HL-60/S4 treated with phorbol 12-myristate 13-acetate at 8.2 ng/mL for 4 days and 3 days (cell line): ENCODE measurements around the gene CASQ2.

Experiments
- in situ Hi-C: fragments of 300-500 bp; cut with MboI; formaldehyde crosslinking; loops from 2 replicates; pipeline ENCODE4 v1.15.0; 2022; ENCODE audit warnings: low sequenced_read_pairs

The CASQ2 gene

DNA sequence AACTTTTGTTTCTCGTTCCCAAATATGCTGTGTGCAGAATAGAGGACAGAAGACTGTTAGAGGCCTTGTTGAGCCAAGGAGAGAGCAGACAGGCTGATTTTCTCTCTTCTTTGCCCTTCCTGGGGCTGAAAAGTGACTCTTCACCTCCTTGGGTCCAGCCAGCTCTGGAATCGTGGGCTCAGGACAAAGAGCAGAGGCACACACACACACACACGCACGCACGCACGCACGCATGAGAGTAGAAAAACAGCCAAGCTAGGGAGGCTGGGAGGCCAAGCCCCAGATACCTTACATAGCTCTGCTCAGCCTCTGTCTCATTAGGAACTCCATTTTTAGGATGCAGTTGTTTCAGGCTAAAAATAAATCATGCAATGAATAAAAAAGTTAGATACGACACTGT lies at the start of gene CASQ2:
TSS of gene CASQ2 (minus strand) at position 166 of the 400 bp plus-strand sequence. CDS start 173 bp downstream, outside the sequence.
- in situ Hi-C loops, result no loop called here

DNA sequence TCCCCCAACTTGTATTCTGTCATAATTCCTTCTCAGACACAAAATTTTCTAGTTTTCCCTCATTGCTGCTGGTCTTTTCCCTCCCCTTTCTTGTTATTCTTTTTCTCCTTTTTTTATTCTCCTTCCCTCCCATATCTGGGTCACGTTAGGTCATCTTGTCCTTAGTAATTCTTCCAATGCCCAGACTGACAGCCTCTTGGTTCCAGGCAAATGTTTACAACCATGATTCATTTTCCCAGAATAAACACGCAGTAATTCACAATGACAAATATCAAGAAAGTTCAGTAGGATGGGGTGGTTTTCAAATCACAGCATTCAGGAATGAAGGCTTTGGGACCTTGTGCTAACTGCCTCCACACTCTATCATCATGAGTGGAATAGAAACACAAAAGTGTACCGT lies 47.2 kb upstream of the CASQ2 start:
- in situ Hi-C loops, result loop anchor here (25.0 kb wide), 1 partner anchor 172 kb away; the partner anchor contains the start of gene SLC22A15

DNA sequence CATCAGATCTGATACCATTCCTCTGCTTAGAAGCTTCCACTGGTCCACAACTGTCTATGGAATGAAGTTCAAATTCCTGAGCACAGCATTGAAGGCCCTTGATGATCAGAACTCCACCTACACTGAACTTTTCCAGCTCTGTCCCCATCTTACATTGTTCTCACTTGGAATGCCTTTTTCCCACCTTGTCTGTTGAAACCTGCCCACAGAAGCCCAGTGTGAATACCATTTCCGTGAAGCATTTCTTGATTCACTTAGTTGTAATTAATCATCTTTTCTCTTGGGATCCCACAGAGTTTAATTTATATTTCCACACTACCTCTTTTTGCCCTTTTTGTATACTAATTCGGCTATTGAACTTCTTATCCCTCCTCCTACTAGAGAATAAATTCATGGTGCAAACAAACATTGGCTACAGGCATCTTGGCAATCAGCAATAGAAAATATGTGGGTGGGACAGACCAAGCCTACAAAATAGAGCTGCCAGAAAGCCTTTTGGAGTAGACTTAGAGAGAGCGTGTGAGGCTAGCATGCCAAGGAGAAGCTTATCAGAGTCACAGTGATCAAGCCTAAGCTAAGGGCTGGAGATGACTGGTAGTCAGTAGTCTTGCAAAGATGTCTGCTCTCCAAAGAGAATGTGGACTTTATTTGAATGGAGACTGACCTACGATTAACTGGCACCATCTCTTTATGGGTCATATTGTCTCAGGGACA lies 46.3 kb upstream of the CASQ2 start:
- in situ Hi-C loops, result loop anchor here (25.0 kb wide), 1 partner anchor 172 kb away; the partner anchor contains the start of gene SLC22A15

DNA sequence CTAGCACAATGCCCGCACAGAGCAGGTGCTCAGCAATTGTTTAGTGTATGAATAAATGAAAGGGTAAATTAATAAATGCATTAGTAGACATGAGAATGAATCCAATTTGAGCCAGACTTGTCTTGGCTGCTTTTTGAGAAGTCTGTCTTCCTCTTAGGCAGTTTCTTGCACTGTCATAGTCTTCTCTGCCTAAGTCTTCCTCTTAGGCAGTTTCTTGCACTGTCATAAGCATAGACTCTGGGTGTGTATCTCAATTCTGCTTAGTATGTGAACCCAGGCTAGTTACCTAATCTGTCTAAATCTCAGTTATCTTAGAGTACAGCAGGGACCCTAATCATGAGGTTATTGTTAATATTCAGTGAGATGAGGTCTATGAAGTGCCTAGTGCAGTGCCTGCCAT lies 45.2 kb upstream of the CASQ2 start:
- in situ Hi-C loops, result loop anchor here (25.0 kb wide), 1 partner anchor 174 kb away; the partner anchor contains the start of gene SLC22A15

DNA sequence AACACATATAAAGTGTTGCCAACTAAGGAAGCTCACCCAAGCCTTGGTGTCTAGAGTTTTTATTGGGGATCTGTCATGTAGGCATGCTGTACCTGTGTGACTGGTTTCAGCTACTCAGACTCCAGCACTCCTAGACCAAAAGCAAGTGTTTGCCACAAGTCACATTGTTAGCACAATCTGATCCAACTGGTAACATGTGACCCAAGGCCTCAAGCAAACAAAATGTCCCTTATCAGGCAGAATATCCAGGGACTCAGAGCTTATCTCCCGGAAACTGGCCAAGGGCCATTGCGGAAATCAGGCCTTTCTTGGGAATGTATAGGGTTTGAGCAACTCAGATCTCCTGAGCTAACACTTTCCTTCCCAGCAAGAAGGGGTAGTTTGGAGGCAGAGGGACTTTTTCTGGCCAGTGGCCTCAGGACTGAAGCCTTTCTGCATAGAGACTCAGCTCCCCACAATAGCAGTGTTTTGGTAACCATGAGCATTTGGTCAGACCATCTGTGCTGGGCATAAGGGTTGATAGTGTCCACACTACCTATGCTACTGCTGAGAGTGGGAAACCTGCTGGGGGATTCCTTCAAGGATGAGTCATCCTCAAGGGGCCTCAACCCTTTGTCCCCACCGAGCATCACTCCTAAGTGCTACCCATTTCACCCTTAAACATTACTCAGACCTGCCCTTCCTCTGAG lies 42.8 kb upstream of the CASQ2 start:
- in situ Hi-C loops, result loop anchor here (25.0 kb wide), 1 partner anchor 176 kb away; the partner anchor contains the start of gene SLC22A15

DNA sequence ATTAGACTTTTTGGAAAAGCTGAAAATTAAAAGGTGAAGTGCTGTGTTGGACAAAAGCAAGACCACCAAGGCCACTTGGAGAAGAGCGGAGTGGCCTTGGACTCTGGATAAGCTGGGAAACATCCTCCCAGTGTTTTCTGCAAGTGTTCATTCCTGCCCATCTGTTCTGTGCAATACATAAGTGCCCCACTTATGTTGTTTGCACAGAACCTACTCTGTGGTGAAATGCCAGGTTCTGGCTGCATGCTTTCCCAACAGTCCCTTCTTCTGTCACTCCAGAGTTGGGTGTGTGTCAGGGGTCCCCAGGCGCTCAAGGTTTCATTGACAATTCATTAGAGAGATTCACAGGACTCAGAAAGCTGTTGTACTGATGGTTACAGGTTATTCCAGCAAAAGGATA lies 42.1 kb upstream of the CASQ2 start:
- in situ Hi-C loops, result loop anchor here (25.0 kb wide), 1 partner anchor 177 kb away; the partner anchor contains the start of gene SLC22A15

DNA sequence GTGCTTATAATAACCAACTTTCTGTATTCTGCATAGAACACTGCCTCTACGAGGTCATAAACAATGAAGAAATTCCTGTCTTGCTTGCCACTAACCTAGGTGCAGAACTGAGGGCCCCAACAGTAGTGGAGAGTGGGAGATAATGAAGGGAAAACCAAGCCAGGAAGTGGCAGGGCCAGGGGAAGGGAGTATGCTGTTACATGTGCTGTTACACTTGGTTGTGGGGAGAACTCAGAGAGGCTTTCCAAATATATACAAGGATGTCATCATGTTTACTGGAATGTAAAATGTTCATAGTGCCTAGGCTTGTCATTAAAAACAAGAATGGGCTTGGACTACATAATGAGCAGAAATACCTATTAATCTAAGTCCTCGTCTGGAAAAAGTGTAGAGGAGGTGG lies 41.3 kb upstream of the CASQ2 start:
- in situ Hi-C loops, result loop anchor here (25.0 kb wide), 1 partner anchor 177 kb away; the partner anchor contains the start of gene SLC22A15

DNA sequence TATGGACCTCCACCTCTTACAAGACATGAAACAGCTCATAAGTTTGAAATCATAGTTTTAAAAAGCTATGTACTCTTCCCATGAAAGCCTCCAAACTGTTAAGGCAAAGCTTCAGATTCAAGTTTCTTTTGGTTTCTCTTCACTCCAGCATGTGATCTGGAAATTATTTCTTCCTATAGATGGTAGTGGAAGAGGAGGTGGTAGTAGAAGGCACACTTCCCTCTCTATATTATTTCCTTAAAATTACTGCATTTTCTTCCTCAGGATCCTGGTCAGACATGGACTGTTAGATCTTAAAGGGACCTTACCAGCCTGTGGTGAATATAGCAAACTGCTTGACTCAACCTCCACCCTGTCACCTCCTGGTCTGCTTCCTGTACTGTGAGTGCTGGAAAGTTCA lies 40.6 kb upstream of the CASQ2 start:
- in situ Hi-C loops, result loop anchor here (25.0 kb wide), 1 partner anchor 178 kb away; the partner anchor contains the start of gene SLC22A15

DNA sequence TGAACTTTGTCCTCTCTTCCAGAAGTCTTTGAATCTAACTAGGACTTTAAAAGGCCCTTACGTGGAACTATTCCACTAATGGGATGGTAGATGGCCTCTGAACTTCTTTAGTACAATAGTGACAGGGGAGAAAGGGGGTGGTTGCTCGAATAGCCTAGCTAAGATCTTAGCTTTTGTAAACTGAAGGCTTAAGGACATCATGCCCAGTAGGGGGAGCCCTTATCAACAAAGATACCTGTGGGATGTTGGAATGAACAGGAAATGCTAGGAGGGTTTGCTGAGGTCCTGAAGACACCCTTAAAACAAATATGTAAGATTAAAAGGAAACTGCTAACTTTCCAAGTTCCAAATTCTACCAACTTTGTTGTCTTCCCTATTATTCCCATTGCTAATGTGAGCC lies 39.2 kb upstream of the CASQ2 start:
- in situ Hi-C loops, result loop anchor here (25.0 kb wide), 1 partner anchor 180 kb away; the partner anchor contains the start of gene SLC22A15

DNA sequence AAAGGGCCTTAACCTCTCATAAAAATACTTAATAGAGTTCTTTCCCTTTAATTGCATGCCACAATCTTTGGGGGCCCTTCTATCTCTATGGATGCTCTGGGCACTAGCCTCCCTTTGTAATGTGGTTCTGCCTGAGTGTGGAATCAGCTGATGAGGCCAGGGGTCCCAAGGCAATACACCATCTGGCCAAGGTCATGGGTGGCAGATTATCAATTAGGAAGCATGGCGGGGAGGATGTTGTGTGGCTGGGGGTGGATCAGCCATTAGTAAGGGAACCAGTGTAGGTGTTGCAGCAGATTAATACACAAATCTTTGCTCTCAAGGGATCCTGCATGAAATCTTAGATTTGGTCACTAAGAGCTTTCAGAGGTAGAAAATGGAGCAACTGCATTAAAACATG lies 37.1 kb upstream of the CASQ2 start:
- in situ Hi-C loops, result loop anchor here (25.0 kb wide), 1 partner anchor 182 kb away; the partner anchor contains the start of gene SLC22A15

DNA sequence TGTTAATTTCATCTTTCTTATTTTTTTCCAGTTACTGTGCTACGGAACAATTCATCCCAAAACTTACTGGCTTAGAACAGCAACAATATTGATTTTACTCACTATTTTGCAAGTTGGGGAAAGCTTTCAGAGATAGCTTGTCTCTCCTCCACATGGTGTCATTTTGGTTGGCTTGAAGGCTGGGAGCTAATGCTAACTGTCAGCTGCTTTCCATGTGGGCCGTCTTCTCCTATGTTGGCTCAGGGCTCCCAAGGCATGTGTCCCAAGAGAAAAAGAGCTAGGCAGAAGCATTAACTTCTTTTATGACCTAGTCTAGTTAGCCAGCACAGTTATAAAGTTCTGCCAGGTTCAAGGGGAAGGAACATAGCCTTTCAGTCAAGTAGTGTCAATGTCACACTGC lies 33.9 kb upstream of the CASQ2 start:
- in situ Hi-C loops, result loop anchor here (25.0 kb wide), 1 partner anchor 185 kb away; the partner anchor contains the start of gene SLC22A15

DNA sequence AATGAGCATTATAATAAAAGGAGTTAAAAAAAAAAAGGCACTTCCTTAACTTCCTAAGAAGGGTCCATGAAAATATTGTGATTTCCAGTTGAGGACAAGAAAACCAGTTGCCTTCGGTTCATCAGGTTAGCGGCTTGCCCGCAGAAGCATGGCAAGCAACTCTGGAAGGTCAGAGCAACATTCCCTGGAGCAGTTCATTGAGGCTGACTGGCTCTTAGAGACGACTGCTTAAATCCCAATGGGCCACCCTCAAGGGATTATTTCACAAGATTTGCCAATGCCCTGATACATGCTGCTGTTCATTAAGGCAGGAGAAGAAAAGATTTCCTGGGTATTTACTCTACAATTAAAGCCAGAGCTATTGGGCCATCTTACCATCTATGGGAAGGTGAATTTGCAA lies 29.0 kb upstream of the CASQ2 start:
- in situ Hi-C loops, result no loop called here

DNA sequence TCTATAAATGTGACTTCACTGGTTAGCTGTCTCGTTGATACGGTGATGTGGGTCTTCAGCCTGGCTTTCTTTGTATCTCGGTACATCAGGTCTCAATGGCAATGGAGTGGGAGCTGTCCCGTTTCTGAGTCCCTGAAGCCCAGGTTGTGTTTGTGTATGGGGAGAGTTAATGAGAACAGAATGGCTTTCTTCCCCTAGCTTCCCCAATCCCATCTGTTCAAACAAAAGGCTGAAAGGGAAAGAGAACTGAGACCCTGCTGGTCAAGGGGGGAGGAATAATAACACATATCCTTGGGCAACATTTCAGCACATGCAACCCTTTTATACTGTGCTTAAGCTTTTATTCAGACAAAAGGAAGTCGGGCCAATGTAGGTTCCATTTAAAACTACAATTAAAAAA lies 28.4 kb upstream of the CASQ2 start:
- in situ Hi-C loops, result no loop called here

DNA sequence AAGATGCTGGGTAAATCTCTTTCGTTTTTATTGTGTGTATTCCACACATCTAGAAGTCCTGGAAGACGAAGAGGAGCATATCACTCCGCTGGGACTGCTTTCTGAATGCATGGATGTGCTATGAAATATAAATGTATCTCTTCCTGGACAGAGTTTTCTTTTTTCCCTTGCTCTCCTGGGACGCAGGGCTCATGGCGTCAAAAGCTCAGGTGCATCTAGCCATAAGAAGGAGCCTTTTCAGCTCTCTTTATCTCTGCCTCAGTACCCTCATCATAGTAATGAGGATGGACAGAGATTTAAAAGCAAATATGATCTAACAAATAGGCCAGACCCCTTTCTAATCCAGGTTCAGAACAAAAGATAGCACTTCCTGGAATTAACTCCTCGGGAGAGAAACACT lies 27.5 kb upstream of the CASQ2 start:
- in situ Hi-C loops, result no loop called here

DNA sequence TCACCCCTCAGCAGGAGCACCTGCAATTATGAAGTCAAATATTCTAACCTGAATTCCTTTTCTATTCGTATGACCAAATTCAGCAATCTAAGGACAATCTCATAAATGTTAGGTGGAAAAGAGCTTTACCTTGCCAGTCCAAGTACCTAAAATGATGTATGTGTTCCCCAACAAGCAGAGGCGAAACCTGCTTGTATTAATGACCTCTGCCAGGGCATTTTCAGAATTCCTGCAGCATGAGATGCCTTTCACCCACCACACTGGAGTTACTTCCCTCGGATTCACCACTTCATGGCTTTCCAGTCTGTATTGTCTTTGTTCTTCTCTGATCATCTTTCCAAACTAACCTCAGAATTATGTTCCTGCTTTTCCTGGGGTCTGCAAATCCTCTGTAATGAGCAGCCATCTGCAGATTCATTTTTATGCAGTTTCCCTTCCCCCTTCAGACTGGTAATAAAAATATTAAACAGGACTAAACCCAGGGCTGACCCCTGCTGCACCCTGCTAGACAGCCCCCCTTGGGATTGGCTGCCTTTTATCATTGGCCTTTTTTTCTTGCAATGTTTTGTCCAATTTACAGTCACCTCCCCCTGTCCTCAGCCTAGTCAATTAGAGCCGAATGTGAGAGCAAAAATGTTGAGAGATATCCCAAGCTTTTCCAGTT lies 26.6 kb upstream of the CASQ2 start:
- in situ Hi-C loops, result no loop called here

DNA sequence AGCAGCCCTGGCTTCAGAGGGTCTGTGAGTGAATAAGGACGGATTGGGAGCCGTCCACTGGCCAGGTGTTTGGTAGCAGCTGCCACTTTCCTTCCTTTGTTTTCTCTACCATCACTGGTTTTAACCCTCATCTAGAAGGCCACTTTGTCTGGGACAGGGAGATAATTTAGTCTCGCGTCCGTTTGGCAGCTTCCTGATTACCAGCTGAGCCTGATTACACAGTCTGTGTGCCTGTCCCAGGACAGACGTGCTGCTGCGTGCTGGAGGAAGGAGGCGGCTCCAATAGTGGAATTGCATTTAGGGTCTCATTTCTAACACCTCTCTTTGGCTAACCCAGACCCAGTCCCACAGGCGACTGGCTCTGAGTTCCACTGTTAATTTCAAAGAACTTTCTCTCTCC lies 24.6 kb upstream of the CASQ2 start:
- in situ Hi-C loops, result no loop called here

DNA sequence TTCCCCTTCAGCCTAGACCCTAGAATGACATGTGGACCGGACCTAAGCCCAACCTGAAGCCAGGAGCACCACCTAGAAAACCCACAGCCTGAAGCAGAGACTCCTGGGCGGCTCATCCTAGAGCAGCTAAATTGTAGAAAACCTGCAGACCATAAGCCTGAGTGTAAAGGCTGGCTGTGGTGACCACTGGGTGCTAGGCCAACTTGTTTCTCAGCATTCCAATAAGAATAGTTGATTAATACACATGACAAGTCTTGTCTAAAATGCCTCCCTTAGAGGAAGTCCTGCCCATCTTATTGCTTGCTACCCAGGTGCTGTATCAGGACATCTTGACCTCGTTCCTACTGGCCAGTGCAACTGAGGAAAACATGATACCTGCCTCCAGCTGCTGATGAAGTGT lies 23.3 kb upstream of the CASQ2 start:
- in situ Hi-C loops, result no loop called here

DNA sequence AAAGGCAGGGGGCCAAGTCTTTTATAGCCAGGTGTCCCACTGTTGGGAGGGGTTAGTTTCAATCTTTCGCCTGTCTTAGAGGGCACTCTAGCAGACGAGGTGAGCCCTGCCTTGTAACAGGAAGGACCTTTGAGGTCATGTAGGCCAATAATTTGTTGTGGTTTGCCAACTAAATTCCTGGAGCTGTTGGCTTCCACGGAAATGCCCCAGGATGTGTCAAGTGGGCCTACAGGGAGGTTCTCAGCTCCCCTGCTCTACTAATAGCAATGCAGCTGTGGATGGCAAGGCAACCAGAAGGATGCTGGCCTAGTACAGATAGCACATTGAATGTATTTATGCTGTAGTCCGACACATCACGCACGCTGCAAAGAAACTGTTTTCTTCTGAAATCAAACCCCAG lies 22.3 kb upstream of the CASQ2 start:
- in situ Hi-C loops, result no loop called here

DNA sequence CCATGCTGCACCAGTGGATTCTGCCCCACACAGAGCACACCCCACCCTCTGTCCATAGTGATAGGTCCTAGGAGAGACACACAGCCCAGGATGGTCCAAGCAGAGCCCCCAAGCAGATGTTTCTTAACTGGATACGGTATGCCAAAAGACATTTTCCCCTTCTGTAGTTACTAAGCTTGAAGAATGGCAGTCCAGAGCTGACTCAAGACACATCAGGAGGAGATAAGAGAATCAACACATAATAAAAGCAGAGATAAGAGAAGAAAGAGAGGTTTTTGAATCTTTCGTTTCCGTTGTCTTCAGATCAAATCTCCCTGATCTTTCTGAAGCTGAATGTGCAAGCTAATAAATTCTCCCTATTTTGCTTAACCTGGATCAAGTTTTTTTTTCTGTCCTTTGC lies 21.8 kb upstream of the CASQ2 start:
- in situ Hi-C loops, result no loop called here

DNA sequence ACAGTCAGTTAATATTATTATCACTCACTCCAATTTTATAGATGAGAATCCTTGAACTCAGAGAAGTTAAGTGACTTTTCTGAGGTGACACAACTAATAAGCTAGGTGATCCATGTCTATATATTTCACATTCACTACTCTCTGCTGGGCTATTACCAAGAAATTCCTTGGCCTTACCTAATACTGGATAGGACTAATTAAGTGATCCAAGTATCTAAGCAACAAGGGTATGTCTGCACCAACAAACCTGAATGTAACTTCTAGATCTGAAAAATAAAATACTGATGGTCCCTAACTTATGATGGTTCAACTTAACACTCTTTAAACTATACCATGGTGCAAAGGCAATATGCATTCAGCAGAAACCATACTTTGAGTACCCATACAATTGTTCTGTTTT lies 14.8 kb upstream of the CASQ2 start:
- in situ Hi-C loops, result no loop called here

DNA sequence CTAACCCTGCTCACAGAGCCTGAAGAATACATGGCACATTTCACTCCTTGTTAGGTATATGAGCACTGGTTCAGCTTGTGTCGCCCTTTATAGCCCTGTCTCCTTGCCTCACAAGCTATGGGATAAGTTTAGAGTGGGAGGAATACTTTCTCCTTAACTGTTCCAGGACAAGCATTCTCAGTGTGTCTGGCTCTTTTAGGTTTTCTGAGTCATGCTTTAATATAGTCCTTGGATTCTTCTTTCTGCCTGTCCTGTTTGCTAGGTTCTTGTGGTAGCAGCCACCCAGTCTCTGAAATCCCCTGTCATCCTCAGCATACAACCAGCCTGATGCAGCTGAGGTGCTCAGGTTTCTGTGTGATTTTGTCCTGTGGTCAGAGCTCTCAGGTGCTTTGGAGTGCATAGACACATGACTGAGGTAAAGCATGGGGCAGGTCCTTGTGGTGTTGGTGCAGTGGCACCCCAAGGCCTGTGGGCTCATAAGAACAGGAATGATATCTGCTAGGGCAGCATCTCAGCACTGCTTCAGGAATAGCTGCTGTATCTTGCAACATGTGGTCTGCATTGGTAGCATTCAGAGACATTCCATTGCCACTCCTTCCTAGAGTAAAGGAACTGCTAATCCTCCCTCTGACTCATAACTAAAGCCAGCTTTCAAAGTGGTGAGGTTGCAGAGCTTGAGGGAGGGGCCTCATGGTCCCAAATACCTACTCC lies 14.2 kb upstream of the CASQ2 start:
- in situ Hi-C loops, result no loop called here
